HG03045 (cell line): ENCODE results near the gene RIC1.
"Not testable (repeated sequence)": the region's sequence is repeated elsewhere in the genome, so short reads cannot be mapped to it uniquely, and the experiment has no call there.

Source experiments
- ATAC-seq: cut with Tn5 transposase; IDR thresholded peaks from one replicate; pipeline ENCODE4 v1.9.1; 2021; ENCODE audit warnings: mild to moderate bottlenecking, moderate library complexity; ENCODE audit not compliant: unreplicated experiment

The RIC1 gene

GRCh38 chr9:5662804-5663203 lies 33.9 kb downstream of the RIC1 start:
- not testable (repeated sequence) for ATAC-seq

- ATAC-seq = no peak
These were observed 36.2 kb downstream of the RIC1 start for GRCh38 chr9:5665059-5665458.

GRCh38 chr9:5667391-5667790 lies 38.5 kb downstream of the RIC1 start:
- no peak for ATAC-seq

DNA sequence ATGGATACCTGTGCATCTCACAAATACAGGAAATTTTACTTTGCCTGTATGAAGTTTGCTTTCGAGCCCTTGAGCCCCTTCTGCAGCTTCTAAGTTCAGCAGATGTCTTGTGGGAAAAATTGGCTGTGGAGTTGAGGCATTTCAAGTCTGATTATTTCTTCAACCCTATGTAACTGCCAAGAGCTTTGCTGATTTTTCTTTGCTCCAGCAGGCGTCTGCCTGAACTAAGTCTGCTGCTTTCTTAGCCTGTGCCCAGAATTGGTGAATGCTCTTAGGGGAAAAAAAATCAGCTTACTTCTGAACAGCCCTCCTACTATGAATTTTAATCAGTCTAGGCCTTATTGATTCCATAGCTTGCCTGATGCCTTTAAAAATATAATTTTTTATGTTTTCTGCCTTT lies 41.2 kb downstream of the RIC1 start:
- ATAC-seq = no peak

- no peak for ATAC-seq
These were observed 42.9 kb downstream of the RIC1 start for GRCh38 chr9:5671711-5672353.

- ATAC-seq = not testable (repeated sequence)
These were observed 46.1 kb downstream of the RIC1 start for GRCh38 chr9:5675046-5675445.

DNA sequence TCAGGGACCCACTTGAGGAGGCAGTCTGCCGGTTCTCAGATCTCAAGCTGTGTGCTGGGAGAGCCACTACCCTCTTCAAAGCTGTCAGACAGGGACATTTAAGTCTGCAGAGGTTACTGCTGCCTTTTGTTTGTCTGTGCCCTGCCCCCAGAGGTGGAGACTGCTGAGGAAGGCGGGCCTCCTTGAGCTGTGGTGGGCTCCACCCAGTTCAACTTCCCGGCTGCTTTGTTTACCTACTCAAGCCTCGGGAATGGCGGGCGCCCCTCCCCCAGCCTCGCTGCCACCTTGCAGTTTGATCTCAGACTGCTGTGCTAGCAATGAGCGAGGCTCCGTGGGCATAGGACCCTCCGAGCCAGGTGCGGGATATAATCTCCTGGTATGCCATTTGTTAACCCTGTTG lies 54.7 kb downstream of the RIC1 start:
- not testable (repeated sequence) for ATAC-seq

DNA sequence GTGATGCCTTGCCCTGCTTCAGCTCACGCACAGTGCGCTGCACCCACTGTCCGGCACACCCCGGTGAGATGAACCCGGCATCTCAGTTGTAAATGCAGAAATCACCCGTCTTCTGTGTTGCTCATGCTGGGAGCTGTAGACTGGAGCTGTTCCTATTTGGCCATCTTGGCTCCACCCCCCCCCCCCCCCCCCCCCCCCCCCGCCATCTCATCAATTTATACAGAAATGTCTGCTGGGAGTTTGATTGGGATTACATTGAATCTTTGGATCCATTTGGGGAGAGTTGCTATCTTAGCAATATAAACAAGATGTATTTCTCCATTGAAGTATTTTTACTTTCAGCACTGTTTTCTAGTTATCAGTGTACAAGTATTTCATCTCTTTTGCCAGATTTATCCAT lies 55.2 kb downstream of the RIC1 start:
- no peak for ATAC-seq

- ATAC-seq = no peak
These were observed 59.2 kb downstream of the RIC1 start for GRCh38 chr9:5688109-5688508.

GRCh38 chr9:5690278-5690677 lies 61.4 kb downstream of the RIC1 start:
- ATAC-seq = no peak

GRCh38 chr9:5695860-5696259 lies 67.0 kb downstream of the RIC1 start:
- no peak for ATAC-seq

DNA sequence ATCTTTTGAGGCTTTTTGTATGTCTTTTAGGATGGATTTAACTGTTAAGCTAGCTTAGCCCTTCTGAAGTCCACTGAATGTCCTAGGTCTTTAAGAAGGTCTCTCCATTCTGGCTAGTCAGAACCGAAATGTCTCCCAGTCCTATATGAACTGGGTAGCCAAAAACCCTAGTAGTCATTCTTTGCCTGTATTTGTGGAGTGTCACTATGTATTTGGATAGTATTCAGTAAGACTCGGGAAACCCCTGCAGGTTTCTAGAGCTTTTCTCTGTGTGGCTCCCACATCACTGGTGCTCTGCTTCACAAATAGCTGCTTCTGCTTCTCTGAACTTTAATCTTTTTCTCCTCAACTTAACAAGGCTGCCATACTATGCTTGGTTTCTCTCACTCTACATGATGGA lies 68.0 kb downstream of the RIC1 start:
- ATAC-seq = peak; percentile 75

GRCh38 chr9:5698004-5698403 lies 69.1 kb downstream of the RIC1 start:
- ATAC-seq = no peak

DNA sequence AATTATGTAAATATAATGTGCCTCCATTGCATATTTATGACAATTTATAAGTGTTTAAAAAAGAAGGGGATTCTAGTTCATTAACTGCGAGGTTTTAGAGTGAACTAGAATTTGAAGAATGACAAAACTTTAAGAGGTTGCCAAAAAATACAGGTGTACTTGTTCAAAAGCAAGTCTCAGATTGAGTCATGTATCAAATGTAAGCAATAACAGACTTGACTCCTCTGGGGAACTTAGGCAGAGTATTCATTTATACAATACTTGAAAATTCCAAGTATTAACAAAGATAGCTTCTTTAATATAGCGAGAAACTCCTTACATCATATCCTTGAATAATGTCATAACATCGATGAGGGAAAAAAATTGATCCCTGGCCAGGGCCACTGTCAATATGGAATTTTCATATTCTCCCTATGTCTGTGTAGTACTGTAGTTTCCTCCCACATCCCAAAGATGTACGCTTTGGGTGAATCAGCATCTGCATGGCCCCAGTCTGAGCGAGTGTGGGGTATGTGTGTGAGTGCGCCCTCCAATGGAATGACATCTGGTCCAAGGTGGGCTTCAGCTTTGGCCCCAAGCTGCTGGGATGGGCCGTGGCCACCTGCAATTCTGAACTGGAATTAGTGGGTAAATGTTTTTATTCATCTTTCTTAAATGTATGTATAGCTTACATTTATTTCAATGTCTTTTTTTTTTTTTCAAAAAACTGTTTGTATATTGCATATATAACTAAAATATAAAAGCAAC lies 70.1 kb downstream of the RIC1 start:
- no peak for ATAC-seq

- no peak for ATAC-seq
These were observed 79.5 kb downstream of the RIC1 start for GRCh38 chr9:5708414-5708813.

GRCh38 chr9:5712651-5713390 lies 83.9 kb downstream of the RIC1 start:
- no peak for ATAC-seq

- no peak for ATAC-seq
These were observed 85.8 kb downstream of the RIC1 start for GRCh38 chr9:5714501-5715401.

GRCh38 chr9:5715548-5716127 lies 86.7 kb downstream of the RIC1 start:
- no peak for ATAC-seq

DNA sequence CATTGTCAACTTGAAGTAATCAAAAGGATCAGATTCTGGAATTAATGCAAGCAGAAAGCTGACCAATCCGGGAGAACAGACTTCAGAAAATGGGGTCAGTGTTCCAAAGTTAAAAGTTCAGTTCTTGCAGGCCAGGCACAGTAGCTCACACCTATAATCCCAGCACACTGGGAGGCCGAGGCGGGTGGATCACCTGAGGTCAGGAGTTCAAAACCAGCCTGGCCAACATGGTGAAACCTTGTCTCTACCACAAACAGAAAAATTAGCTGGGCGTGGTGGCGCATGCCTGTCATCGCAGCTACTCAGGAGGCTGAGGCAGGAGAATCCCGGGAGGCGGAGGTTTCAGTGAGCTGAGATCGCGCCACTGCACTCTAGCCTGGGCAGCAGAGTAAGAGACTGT lies 88.5 kb downstream of the RIC1 start:
- ATAC-seq = not testable (repeated sequence)

GRCh38 chr9:5718296-5719032 lies 89.6 kb downstream of the RIC1 start:
- no peak for ATAC-seq
